Measurements from ENCODE around the gene AIFM1. TPM values are rescaled to one million over a fixed set of nuclear protein-coding genes. Genes with fewer than 3 reads are reported as not detected.

Gene AIFM1
- polyA plus RNA-seq, 1 donor (not counting 4 experiments of a cell fraction or from before 2014, with no cell fraction given), result 52.5 TPM

DNA sequence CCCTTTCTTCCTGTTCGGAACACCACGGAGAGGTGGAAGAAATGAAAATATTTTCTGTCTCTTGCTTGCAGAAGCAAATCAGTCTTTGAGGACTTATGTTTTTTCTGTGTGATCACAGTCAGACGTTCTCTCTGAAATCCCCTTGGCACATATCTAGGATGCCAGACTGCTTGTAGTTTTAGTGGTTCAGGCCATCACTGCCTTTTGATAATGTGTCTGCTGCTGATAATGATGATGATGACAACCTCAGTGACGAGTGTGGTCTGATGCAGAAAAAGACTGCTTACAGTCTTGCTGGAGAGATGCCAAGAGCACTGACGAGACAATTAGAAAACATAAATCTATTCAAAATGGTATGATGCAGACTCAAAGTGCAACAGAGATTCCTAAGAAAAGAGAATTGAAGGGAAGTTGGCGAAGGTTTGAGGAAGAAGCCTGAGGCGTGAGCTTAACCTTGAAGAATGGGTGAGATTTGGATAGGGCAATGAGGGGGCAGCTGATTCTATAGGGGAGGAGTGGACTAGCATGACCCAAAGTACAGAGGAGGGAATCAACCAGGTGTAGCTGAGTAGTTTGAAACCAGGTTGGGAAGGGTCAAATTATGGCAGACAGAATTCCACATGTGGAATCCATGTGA is 14.1 kb upstream of the AIFM1 start:
- H3K9ac ChIP-seq (ENCODE audit: control insufficient read depth, extremely low read depth, insufficient read depth, low read length), result no peak overlapping the region
- no peak overlapping the region for H3K27ac ChIP-seq (ENCODE audit: control insufficient read depth, insufficient read depth, low read length)
- H4K20me1 ChIP-seq (ENCODE audit: control insufficient read depth, extremely low read depth, insufficient read depth, low read length), result no peaks in the 10 kb centered on the region
- no peaks in the 10 kb centered on the region for H3K36me3 ChIP-seq (ENCODE audit: control insufficient read depth in 2 of 2, extremely low read depth in 1 of 2, insufficient read depth in 2 of 2, low read length in 2 of 2)
- H3K79me2 ChIP-seq (ENCODE audit: control insufficient read depth, insufficient read depth, low read length), result no peaks in the 10 kb centered on the region
- no peaks in the 10 kb centered on the region for H3K4me1 ChIP-seq (ENCODE audit: control insufficient read depth, extremely low read depth, insufficient read depth, low read length)
- no peak overlapping the region for H3K4me2 ChIP-seq (ENCODE audit: control insufficient read depth, extremely low read depth, insufficient read depth, low read depth, low read length)
- FAIRE-seq (peak; percentile 82), DNase-seq (ENCODE audit: low read depth, low spot score) (no peak)
- H3K9me1 ChIP-seq (ENCODE audit: control insufficient read depth, extremely low read depth, insufficient read depth, low read length), result no peaks in the 10 kb centered on the region
- H3K4me3 ChIP-seq (ENCODE audit: control insufficient read depth in 2 of 3, extremely low read depth in 1 of 3, insufficient read depth in 2 of 3, low read depth in 1 of 3, low read length in 3 of 3), result no peak overlapping the region
- no peak overlapping the region for H2AFZ ChIP-seq (ENCODE audit: control insufficient read depth, low read length)
- dilution Hi-C loops (cut with MboI; ENCODE audit: extremely low pct_ligation_motif_present, low sequenced_read_pairs), result no loop called here
- no peaks in the 10 kb centered on the region for H3K9me3 ChIP-seq (ENCODE audit: control insufficient read depth, low read depth, low read length)
- H3K27me3 ChIP-seq (ENCODE audit: control insufficient read depth, extremely low read depth, insufficient read depth, low read length), result no peaks in the 10 kb centered on the region
- TF ChIP-seq EZH2 (IDR thresholded peaks at IDR 0.05; ENCODE audit: low read length), result no peak
- TF ChIP-seq, protein P1, sequence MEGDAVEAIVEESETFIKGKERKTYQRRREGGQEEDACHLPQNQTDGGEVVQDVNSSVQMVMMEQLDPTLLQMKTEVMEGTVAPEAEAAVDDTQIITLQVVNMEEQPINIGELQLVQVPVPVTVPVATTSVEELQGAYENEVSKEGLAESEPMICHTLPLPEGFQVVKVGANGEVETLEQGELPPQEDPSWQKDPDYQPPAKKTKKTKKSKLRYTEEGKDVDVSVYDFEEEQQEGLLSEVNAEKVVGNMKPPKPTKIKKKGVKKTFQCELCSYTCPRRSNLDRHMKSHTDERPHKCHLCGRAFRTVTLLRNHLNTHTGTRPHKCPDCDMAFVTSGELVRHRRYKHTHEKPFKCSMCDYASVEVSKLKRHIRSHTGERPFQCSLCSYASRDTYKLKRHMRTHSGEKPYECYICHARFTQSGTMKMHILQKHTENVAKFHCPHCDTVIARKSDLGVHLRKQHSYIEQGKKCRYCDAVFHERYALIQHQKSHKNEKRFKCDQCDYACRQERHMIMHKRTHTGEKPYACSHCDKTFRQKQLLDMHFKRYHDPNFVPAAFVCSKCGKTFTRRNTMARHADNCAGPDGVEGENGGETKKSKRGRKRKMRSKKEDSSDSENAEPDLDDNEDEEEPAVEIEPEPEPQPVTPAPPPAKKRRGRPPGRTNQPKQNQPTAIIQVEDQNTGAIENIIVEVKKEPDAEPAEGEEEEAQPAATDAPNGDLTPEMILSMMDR (optimal IDR thresholded peaks at IDR 0.05 in 1 of 3, IDR thresholded peaks at IDR 0.05 in 1 of 3, conservative IDR thresholded peaks at IDR 0.05 in 1 of 3; ENCODE audit: extremely low read depth in 1 of 3, insufficient read depth in 2 of 3, low read length in 3 of 3), result no peak

DNA sequence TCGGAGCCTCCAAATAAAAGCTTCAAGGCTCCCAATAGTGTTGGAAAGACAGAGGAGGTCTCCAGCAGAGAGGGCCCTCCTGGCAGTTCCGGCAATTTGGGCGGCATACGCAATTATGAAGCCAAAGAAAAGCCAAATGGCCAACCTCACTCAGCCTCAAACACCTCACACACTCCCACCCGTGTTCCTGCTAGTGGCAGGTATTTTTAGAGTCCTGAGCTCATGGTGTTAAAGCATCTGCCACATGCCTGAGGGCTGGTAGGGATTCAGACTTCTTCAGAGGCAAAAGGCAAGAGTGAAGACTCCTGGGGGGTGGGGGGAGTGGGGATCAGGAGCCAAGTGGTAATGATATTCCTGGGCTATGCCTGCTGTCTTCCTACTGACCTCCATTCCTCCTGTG is 13.5 kb upstream of the AIFM1 start:
- Histone ChIP-seq H3K4me1 (ENCODE audit: control insufficient read depth, extremely low read depth, insufficient read depth, low read length) (peaks cover 3% of the 10 kb centered on the region), H3K9me3 (ENCODE audit: control insufficient read depth, low read depth, low read length) (no peaks in the 10 kb centered on the region), H3K36me3 (ENCODE audit: control insufficient read depth in 2 of 2, extremely low read depth in 1 of 2, insufficient read depth in 2 of 2, low read length in 2 of 2) (no peaks in the 10 kb centered on the region), H2AFZ (ENCODE audit: control insufficient read depth, low read length) (no peak overlapping the region), H3K27ac (ENCODE audit: control insufficient read depth, insufficient read depth, low read length) (no peak overlapping the region), H3K9ac (ENCODE audit: control insufficient read depth, extremely low read depth, insufficient read depth, low read length) (no peak overlapping the region), H4K20me1 (ENCODE audit: control insufficient read depth, extremely low read depth, insufficient read depth, low read length) (no peaks in the 10 kb centered on the region), H3K79me2 (ENCODE audit: control insufficient read depth, insufficient read depth, low read length) (no peaks in the 10 kb centered on the region), H3K9me1 (ENCODE audit: control insufficient read depth, extremely low read depth, insufficient read depth, low read length) (no peaks in the 10 kb centered on the region), H3K27me3 (ENCODE audit: control insufficient read depth, extremely low read depth, insufficient read depth, low read length) (no peaks in the 10 kb centered on the region), H3K4me2 (ENCODE audit: control insufficient read depth, extremely low read depth, insufficient read depth, low read depth, low read length) (no peak overlapping the region), H3K4me3 (ENCODE audit: control insufficient read depth in 2 of 3, extremely low read depth in 1 of 3, insufficient read depth in 2 of 3, low read depth in 1 of 3, low read length in 3 of 3) (no peak overlapping the region)
- DNase-seq (ENCODE audit: low read depth, low spot score) (no peak), FAIRE-seq (no peak)
- dilution Hi-C loops (cut with MboI; ENCODE audit: extremely low pct_ligation_motif_present, low sequenced_read_pairs), result no loop called here
- TF ChIP-seq, protein P1 (optimal IDR thresholded peaks at IDR 0.05 in 1 of 3, IDR thresholded peaks at IDR 0.05 in 1 of 3, conservative IDR thresholded peaks at IDR 0.05 in 1 of 3; ENCODE audit: extremely low read depth in 1 of 3, insufficient read depth in 2 of 3, low read length in 3 of 3), result no peak
- TF ChIP-seq EZH2 (IDR thresholded peaks at IDR 0.05; ENCODE audit: low read length), result no peak
